Measurements from ENCODE around the gene DOCK11.

DNA sequence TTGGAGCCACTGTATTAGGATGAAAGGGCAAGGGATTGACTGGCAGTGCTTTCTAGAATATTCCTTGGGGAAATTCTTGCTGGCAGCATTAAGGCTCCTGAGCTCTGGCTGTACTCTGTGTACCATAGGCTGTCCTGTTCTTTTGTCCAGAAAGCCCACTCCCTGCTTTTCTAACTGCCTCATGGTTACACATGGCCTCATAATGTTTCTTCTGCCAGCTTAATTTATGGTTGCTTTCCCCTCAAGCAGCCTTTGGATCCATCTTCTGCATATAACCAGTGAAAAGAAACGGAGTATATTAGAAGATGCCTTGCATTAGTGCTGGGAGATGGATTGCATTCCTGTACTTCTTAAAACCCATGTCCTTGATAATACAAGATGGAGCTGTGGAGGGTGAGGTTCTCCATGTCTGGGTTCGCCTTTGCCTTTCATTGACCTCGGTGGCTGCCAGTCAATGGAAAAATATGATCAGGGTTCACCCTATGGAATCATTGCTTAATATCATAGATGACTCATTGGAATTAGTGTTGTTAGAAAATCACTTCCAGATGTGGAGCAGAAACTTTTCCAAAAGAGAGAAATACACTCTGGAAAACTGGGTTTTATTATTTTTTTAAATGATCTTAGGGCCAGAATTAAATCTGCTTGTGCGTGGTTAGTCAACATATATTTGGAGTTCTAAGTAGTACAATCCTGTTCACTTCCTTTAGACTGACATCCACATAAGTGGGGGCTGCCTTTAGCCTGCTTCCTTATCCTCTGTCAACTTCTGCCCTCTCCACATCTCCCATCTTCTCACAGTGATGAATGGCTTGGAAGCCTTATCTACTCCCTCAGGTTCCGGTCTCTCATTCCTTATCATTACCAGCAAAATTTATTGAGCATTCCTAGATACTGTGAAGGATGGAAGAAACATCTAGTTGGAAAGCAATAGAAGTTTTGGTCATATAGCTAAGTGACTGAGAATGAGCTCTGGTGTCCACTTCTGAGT lies 24.9 kb downstream of the DOCK11 start:
- TF ChIP-seq, protein P1, sequence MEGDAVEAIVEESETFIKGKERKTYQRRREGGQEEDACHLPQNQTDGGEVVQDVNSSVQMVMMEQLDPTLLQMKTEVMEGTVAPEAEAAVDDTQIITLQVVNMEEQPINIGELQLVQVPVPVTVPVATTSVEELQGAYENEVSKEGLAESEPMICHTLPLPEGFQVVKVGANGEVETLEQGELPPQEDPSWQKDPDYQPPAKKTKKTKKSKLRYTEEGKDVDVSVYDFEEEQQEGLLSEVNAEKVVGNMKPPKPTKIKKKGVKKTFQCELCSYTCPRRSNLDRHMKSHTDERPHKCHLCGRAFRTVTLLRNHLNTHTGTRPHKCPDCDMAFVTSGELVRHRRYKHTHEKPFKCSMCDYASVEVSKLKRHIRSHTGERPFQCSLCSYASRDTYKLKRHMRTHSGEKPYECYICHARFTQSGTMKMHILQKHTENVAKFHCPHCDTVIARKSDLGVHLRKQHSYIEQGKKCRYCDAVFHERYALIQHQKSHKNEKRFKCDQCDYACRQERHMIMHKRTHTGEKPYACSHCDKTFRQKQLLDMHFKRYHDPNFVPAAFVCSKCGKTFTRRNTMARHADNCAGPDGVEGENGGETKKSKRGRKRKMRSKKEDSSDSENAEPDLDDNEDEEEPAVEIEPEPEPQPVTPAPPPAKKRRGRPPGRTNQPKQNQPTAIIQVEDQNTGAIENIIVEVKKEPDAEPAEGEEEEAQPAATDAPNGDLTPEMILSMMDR (IDR thresholded peaks at IDR 0.05): no peak
- TF ChIP-seq CREM (CRISPR knock-in tag; IDR thresholded peaks at IDR 0.05) (no peak), CREB1 (CRISPR knock-in tag; IDR thresholded peaks at IDR 0.05) (no peak), ETV6 (CRISPR knock-in tag; IDR thresholded peaks at IDR 0.05) (no peak), TEAD4 (CRISPR knock-in tag; IDR thresholded peaks at IDR 0.05) (no peak), TCF7 (CRISPR knock-in tag; IDR thresholded peaks at IDR 0.05; ENCODE audit: low read depth) (no peak), FOXP1 (CRISPR knock-in tag; IDR thresholded peaks at IDR 0.05; ENCODE audit: borderline replicate concordance) (no peak), SMAD3 (CRISPR knock-in tag; IDR thresholded peaks at IDR 0.05; ENCODE audit: borderline replicate concordance) (no peak), EMX1 (CRISPR knock-in tag; IDR thresholded peaks at IDR 0.05) (no peak)
- TF ChIP-seq, protein P2, sequence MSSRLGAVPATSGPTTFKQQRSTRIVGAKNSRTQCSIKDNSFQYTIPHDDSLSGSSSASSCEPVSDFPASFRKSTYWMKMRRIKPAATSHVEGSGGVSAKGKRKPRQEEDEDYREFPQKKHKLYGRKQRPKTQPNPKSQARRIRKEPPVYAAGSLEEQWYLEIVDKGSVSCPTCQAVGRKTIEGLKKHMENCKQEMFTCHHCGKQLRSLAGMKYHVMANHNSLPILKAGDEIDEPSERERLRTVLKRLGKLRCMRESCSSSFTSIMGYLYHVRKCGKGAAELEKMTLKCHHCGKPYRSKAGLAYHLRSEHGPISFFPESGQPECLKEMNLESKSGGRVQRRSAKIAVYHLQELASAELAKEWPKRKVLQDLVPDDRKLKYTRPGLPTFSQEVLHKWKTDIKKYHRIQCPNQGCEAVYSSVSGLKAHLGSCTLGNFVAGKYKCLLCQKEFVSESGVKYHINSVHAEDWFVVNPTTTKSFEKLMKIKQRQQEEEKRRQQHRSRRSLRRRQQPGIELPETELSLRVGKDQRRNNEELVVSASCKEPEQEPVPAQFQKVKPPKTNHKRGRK (CRISPR knock-in tag; IDR thresholded peaks at IDR 0.05; ENCODE audit: borderline replicate concordance): no peak
- TF ChIP-seq, protein P3, sequence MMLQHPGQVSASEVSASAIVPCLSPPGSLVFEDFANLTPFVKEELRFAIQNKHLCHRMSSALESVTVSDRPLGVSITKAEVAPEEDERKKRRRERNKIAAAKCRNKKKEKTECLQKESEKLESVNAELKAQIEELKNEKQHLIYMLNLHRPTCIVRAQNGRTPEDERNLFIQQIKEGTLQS (CRISPR knock-in tag; conservative IDR thresholded peaks at IDR 0.05): no peak
